GM18499 (cell line): Measurements from ENCODE around the gene POLRMT.
"Not testable (repeated sequence)": the region's sequence is repeated elsewhere in the genome, so short reads cannot be mapped to it uniquely, and the experiment has no call there.

Source experiments
- ATAC-seq: cut with Tn5 transposase; IDR thresholded peaks from one replicate; pipeline ENCODE4 v1.9.1; 2021; ENCODE audit warnings: moderate number of reproducible peaks; ENCODE audit not compliant: insufficient read depth, unreplicated experiment

Gene POLRMT

DNA sequence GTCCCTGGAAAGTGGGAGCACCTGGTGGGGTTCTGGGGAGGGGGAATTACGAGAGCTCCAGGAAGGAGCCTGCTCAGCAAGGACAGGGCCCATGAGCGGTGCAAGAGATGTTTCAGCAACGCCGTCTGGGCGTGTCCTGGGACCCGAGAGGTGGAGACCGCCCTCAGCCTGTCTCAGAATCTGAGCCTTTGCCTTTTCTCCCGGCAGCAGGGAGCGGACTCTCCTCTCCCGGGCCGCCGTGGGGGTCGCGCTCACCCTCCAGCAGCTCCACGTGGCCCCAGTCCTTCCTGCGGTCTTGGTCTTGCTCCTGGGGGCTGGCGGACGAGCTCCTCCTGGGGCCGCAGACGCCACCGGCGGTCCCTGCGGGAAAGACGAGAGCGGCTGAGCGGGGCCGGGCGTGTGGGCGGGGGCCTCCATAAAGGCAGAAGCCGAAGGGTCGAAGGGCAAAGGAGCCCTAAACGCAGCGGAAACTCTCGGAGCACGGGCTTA, 714 bp downstream of the POLRMT start:
- ATAC-seq = no peak

DNA sequence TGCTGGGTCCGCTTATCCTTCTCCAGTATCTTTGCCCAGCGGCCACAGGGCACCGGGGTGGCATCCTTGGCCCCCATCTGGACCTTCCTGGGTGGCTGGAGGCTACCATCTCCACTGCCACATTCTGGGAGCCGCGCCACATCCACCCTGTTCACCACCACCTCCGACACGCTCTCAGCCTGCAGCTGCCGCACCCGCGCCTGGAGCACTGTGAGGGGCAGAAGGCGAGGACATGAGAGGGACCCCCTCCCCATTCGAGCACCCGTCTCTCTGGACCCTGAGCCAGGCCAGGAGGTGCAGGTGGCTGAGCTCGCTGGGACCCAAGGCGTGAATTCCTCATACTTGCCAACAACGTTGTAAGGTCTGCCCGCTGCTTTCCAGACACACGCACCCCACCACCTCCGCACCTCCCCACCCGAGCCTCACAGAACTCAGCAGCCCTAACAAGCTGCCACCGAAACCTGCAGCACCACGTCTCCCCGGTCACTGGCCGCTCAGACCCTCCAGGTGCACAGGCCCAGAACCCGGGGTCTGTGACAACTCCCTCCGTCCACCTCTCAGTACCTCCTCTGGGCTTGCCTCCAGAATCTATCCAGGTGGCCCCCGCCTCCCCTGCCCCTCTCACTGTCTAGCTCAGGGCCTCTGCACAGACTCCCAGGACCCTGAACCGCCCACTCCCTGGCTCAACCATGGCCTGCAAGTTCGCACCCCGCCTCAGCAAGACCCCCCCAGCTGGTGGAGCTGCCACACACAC, 3.2 kb downstream of the POLRMT start:
- no peak for ATAC-seq

DNA sequence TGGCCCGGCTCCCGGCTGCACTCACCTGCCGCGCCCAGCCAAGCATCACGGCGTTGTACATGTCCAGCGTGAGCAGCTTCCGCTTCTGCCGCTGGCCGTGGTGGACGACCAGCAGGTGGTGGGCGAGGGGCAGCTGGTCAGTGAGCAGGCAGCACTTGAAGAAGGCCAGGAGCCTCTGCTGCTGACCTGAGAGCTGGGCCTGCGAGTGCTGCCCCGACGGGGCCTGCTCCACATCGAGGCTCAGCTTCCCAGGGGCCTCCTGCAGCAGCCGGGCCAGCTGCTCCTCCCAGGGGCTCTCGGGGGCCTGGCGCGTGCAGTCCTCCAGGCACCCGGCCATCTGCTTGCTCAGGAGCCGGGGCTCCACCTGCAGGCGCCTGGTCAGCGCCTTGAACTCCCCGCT, 3.8 kb downstream of the POLRMT start:
- ATAC-seq = not testable (repeated sequence)

DNA sequence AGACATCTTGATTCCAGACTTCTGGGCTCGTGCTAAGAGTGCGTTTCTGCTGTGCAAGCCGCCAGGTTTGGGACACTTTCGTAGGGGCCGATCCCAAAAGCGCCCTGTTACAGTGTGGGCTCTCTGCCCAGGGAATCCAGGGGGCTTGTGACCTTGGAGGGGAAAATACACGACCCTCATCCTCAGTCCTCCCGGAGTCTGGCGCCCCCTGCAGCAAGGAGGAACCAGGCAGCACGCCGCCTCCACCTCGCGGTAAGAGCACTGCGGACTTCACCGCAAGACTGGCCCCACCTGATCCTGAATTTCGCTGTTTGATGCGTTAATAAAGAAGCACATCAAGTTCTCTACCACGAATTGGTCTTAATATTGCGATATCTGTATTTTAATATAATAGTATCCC, 5.2 kb downstream of the POLRMT start:
- no peak for ATAC-seq

DNA sequence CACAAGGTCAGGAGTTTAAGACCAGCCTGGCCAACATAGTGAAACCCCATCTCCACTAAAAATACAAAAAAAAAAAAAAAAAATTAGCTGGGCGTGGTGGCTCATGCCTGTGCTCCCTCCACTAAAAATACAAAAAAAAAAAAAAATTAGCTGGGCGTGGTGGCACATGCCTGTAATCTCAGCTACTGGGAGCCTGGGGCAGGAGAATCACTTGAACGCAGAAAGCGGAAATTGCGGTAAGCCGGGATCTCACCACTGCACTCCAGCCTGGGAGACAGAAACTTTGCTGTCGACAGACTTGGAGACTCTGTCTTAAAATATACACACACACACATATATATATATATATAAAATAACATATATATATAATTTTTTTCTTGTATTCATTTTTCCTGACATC, 6.8 kb downstream of the POLRMT start:
- not testable (repeated sequence) for ATAC-seq

DNA sequence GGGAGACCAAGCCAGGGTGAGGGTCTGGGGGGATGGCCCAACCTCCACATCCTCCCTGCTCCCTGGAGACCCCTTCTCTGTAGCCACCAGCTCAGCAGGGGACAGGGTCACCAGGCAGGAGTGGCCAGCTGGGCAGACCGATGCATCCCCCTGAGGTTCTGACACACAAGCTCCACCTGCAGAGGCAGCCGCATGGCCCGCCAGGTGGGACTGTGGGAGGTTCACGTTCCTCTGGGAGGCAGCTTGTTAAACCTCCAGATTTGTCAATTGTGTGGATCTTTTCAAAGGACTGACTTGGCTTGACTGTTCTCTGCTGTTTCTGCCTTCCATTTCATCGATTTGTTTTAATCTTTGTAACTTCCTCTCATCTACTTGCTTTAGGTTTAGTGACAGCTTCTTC, 8.1 kb downstream of the POLRMT start:
- ATAC-seq = no peak

DNA sequence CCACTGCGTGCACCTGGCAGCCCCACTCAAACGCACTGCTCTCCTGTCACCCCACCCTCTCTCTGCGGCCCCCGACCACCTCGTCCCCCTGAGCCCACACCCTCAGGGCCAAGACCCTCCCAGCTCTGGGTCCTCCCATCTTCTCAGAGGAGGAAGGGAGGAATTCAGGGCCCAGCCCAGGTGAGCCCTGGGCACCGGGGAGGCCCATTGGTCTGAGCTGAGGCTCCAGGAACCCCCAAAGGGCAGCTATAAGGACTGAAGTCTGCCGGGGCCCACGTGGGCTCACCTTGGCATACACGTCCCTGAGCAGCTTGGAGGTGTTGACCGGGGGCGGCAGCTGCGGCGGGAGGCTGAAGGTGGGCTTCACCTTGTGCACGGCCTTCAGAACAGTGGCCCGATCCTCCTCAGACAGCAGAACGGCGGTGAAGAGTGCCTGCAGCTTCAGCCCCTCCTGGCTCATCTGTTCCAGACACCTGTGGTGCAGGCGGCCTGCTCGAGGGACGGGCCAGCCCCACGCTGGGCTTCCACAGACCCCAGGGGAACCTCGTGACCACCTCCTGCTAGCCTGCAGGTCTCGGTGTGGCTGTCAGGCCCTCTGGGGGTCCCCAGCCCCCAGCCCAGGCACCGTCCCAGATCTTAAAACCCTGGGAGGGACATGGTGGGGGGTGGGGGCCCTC, 8.8 kb downstream of the POLRMT start:
- no peak for ATAC-seq

DNA sequence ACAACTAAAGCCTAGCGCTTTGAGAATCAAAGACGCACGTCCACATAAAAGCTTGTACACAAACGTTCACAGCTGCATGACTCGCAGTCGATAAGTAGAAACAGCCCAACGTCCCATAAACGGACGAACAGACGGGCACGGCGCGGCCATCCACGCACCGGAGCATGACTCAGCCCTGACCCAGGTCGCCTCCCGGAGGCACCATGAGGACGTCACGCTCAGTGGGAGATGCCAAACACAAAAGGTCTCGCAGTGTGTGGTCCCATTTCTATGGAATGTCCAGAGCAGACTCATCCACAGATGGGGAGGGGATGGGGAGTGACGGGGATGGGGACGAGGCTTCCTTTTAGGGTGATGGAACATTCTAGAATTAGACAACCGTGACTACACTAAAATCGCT, 9.4 kb downstream of the POLRMT start:
- ATAC-seq = no peak

DNA sequence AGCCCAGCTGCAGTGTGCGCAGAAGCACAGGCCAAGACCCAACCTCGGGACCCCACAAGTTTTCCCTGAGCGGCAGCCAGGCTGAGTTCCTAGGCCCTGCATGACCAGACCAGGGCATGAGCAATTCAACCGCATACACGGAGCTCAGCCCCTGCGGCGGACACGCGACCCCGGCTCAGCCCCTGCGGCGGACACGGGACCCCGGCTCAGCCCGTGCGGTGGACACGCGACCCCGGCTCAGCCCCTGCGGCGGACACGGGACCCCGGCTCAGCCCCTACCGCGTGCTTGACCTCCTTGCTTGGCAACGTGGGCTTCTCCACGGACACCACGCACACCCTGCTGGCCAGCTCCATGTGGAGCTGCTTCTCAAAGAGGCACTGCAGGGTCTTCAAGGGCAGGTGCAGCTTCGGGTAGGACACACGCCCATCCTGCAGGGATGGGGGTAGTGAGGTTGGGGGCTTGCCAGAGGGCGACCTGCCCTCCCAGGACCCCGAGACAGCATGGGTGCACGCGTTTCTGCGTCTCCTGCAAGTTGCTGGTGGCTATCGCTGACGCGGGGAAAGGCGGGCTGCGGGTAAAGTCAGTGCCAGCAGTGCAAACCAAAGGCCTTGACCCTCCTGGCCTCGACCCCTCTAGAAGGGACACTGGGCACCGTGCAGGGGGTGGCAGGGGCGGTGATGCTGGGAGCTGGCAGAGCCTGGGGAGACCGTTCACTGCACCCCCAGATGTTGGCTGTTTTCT, 10.0 kb downstream of the POLRMT start:
- no peak for ATAC-seq

DNA sequence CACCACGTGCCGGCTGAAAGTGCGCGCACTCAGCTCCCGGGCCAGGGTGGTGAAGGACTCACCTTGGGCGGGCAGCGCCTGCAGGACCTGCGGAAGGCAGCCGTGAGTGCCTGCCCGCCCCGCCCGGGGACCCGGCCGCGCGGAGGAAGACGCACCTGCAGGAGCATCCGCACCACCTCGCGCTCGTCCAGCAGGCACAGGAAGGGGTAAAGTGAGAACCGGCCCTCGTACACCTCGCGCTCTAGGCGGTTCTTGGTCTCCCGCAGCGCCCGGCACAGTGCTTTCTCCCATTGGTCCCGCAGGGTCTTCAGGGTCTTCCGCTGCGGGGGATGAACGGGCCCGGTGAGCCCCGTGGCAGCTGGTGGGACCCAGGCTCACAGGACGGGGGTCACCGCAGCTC, 10.7 kb downstream of the POLRMT start:
- no peak for ATAC-seq

DNA sequence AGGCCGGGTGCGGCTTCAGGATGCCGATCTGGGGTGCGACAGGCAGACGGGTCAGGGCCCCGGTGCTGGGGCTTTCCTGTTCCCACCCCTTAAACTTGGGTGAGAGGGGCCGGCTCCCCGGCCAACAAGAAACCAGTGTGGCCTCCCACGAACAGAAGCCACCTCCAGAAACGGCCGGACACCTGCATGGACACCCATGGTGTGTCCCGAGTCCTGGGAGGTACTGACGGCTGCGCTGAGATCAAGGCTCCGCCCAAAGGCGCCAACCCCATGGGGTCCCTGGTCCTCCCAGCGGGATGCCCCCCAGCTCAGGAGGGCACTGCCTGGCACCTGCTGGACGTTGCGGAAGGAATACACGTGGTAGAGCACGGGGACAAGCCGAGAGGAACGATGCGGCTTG, 11.5 kb downstream of the POLRMT start:
- no peak for ATAC-seq

DNA sequence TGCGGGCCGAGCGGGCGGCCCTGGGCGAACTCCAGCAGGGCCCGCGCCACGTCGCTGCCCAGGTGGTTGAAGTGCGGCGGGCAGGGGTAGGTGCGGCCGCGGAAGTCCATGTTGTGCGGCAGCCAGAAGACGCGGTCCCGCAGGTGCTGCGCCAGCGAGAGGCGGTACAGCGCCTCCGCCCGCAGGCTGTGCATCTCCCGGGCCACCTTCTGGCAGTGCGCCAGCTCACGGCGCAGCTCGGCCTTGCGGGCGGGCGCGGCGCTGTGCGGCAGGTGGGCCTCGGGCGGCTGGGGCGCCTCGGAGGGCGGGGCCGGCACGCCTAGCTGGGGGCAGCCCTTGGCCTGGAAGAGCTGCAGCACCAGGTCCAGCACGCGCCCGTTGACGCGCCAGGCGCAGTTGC, 12.1 kb downstream of the POLRMT start:
- not testable (repeated sequence) for ATAC-seq

DNA sequence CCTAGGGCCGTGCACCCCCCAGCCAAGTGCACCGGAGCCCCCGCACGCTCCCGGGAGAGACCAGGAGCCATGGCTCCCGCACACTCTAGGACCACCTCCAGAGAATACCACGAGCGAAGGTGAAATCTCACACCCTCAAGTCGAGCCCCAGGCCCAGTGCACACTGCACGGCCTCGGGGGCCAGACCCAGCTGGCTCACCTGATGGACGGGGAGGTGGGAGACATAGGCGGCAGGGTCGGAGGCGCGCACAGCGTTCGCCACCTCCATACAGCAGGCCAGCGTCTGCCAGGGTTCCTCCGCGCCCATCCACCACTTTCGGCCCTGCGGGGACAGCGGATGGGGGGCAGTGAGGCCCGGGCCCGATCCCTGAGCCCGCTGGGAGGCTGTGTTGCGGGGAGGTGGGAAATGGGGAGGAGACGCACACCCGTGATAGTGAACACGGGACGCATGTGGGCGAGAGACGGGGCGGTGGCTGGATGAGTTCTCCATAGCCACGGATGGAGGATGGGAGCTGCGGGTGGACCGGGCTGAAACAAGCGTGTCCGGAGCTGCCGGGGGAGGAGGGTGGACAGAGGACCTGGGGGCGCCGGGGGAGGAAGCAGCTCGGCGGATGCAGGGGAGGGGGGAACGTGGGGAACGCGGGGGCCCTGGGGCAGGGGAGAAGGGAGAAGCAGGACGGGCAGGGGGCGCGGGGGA, 13.0 kb downstream of the POLRMT start:
- ATAC-seq = no peak

DNA sequence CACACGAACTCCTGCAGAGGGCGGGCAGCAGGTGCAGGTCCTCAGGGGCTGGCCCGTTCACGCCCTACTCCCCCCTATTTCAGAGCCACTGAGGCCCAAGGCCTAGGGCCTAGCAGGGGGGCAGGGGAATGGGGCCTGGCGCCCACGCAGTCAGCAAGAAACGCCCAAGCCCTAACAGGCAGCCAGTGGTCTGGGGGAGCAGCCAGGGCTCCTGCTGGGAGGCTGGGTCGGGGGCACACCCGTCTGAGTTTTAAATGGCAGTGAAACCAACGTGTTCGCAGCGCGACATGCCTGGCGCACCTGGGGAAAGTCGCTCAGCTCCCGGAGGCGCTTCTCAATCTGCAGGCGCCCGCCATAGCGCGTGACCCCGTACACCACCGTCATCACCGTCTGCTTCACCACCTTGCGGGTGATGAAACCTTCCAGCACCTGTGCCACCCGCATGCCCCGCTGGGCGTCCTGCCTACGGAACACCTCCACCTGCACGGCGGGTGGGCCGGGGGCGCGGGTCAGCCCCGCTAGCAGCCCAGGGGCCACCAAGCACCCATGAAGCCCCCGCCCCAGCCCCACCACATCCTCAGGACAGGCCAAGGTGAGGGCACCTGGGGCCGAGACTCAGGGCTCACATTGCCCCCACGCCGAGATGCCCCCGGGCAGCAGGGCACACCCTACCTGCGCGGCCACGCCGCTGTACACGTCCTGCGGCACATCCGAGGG, 13.9 kb downstream of the POLRMT start:
- no peak for ATAC-seq

DNA sequence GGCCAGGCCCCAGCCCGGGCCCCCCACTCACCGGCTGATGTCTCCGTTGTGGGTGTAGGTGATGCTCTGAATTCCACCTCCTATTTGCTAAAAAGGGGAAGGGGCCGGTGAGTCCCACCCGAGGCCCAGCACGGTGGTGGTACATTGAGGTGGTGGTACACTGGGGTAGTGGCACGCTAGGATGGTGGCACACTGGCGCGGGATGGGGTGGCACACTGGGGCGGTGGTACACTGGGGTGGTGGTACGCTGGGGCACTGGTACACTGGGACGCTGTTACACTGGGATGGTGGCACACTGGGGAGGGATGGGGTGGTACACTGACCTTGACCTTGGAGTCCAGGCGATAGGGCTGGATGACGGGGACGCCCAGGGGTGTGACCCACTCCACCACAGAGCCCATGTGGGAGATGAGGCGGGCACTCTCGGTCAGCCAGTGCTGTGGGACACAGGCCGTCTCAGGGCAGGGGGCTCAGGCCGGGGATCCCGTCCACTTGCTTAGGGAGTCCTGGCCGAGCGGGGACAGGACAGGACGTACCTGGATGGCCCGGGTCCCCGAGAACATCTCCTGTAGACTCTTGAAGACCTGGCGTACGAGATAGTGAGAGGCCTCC, 14.6 kb downstream of the POLRMT start:
- ATAC-seq = no peak

DNA sequence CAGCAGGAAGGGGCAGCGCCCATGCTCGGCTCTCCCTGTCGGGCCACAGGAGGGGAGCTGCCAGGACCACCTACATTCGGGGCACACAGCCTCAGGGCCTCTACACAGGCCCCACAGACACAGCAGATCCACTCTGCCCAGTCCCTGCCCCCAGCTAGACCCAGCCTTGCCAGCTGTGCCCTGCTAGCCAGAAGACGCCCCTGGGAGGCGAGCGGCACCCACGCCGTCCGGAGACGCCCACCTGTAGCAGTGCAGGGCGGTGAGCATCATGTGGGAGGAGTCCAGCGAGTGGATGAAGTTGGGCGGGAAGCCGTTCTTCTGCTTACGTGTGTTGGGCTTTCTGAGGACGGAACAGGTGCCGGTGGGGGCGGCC, 15.1 kb downstream of the POLRMT start:
- no peak for ATAC-seq

DNA sequence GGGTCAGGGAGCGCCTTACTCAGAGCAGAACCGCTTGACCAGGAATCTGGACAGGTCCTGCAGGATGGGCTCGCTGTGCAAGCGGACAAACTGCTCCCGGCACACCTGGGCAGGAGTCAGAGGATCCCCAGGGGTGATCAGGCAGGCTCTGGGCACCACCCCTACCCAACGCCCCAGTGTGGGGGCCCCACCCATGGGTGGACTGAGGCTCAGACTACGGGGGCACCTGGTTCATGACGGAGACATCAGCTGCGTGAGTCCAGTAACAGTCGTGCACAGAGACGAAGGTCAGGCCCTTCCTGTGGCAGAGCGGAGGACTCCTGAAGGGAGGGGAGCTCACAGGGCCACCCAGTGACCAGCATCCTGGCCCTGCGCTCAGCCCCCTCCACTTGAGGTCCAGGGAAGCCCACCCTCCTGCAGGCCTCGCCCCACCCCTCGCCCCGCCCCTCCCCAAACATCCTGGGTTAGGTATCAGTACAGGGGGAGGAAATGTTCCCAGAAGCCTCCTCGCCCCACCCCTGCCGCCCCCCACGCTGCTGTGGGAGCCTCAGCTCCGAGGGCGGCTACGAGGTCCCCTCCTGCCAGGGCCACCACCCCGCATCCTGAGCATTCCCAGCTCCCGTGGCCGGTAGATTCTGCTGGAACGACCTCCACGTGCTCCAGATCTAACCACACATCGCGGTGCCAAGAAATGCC, 15.6 kb downstream of the POLRMT start:
- no peak for ATAC-seq

DNA sequence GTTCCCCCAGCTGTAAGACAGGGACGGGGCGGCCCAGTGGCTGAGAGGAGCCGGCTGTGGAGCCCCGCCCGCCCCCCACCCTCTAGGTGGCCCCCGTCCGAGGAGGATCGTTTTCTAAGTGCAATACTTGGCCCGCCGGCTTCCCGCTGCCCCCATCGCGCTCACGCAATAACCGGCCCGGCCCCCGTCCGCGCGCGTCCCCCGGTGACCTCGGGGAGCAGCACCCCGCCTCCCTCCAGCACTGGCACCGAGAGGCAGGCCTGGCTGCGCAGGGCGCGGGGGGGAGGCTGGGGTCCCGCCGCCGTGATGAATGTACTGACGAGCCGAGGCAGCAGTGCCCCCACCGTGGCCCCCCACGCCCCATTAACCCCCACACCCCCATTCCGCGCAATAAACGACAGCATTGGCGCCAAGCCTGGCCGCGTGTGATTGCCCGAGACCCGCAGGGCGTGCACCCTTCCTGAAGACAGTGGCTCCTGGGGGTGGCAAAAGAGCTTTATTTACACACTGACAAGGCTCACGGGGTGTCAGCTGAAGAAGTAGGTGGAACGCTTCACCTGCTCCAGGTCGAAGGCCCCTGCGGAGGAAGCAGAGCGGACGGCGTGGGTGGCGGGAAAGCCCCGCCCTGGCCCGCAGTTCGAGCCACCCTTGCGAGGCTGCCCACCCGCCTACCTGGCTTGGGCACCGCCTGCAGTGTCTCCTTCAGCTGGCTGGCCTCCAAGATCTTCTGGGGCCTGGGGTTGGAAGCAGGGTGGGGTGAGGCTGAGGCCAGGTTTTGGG, 16.4 kb downstream of the POLRMT start:
- ATAC-seq = no peak
